Endothelial cell of umbilical vein (primary cell): Measurements from ENCODE around the gene PRSS36. TPM values are rescaled to one million over a fixed set of nuclear protein-coding genes. Genes with fewer than 3 reads are reported as not detected.

Experiments
- BruUV-seq: library from RNA; stranded (reverse); fragments of 400-500 nt; replicated peaks from 2 replicates; lab custom pipeline; 2021; lab: Mats Ljungman, UMichigan
- CTCF ChIA-PET: fragments of 300-600, 350-600 bp; sonication (Branson Sonifier 250); formaldehyde crosslinking; loops from one replicate; lab custom pipeline; 2021; ENCODE audit warnings: antibody characterized with exemption, inconsistent platforms; lab: Charles Lee
- POLR2A ChIA-PET: fragments of 300-600, 350-600 bp; sonication (Branson Sonifier 250); formaldehyde crosslinking; loops from one replicate; lab custom pipeline; 2021; ENCODE audit warnings: antibody characterized with exemption, inconsistent platforms; lab: Charles Lee
- DNase-seq: peaks from one replicate; pipeline ENCODE4 v3.0.0-alpha.2; 2011; ENCODE audit warnings: low read depth, low spot score
- FAIRE-seq: peaks from 2 replicates; lab custom pipeline; 2011; peaks lifted over from hg19 to GRCh38; lab: Jason Lieb, UNC
- H2AFZ ChIP-seq: 2 replicates; pipeline ENCODE4 v1.6.0; 2012; ENCODE audit warnings: low read depth, low read length, control low read depth, inconsistent platforms
- H3K27ac ChIP-seq: 2 replicates; pipeline ENCODE4 v1.5.1; 2011; ENCODE audit warnings: low read depth, mild to moderate bottlenecking, control low read depth, low read length, moderate library complexity; ENCODE audit not compliant: insufficient read depth
- H3K27me3 ChIP-seq, 2 experiments: 2 replicates each; pipeline versions ENCODE4 v1.6.0 to v1.6.1; 2011; ENCODE audit warnings: low read length in 2 of 2, mixed read lengths in 1 of 2; ENCODE audit not compliant: control insufficient read depth in 2 of 2, insufficient read depth in 2 of 2
- H3K36me3 ChIP-seq, 2 experiments: 2 replicates in 1 of 2; 3 replicates in 1 of 2; pipeline ENCODE4 v1.5.1; 2011; ENCODE audit warnings: low read length in 2 of 2, mild to moderate bottlenecking in 1 of 2, moderate library complexity in 1 of 2; ENCODE audit not compliant: control insufficient read depth in 2 of 2, insufficient read depth in 2 of 2; ENCODE audit errors: extremely low read depth in 1 of 2
- H3K4me1 ChIP-seq: 3 replicates; pipeline ENCODE4 v1.5.1; 2011; ENCODE audit warnings: mild to moderate bottlenecking, low read length; ENCODE audit not compliant: control insufficient read depth, insufficient read depth; ENCODE audit errors: extremely low read depth
- H3K4me2 ChIP-seq: 2 replicates; pipeline ENCODE4 v1.6.1; 2011; ENCODE audit warnings: low read length, control low read depth, mixed read lengths; ENCODE audit not compliant: insufficient read depth
- H3K4me3 ChIP-seq, 3 experiments: fragments of 200-600 bp in 1 of 3; sonication (generic), shearing (Covaris generic) in 1 of 3; replicated peaks in 1 of 3; 2 replicates each; pipeline ENCODE4 v1.5.1; 2011 to 2016; ENCODE audit warnings: control low read depth in 3 of 3, low read length in 3 of 3, mild to moderate bottlenecking in 2 of 3, inconsistent platforms in 1 of 3, low read depth in 1 of 3, moderate library complexity in 1 of 3; ENCODE audit not compliant: insufficient read depth in 1 of 3
- H3K79me2 ChIP-seq: 2 replicates; pipeline ENCODE4 v1.6.0; 2012; ENCODE audit warnings: low read length, inconsistent platforms; ENCODE audit not compliant: control insufficient read depth, insufficient read depth
- H3K9ac ChIP-seq: replicated peaks from 2 replicates; pipeline ENCODE3; 2011; ENCODE audit warnings: low read length, control low read depth; ENCODE audit not compliant: insufficient read depth; ENCODE audit errors: extremely low read depth
- H3K9me1 ChIP-seq: replicated peaks from 3 replicates; pipeline ENCODE4 v1.6.0; 2011; ENCODE audit warnings: mild to moderate bottlenecking, low read length; ENCODE audit not compliant: control insufficient read depth, insufficient read depth; ENCODE audit errors: extremely low read depth
- H3K9me3 ChIP-seq: replicated peaks from 2 replicates; pipeline ENCODE4 v1.5.1; 2012; ENCODE audit warnings: low read length, inconsistent platforms; ENCODE audit not compliant: control insufficient read depth, insufficient read depth
- H4K20me1 ChIP-seq: replicated peaks from 2 replicates; pipeline ENCODE3; 2011; ENCODE audit warnings: mild to moderate bottlenecking, low read length; ENCODE audit not compliant: control insufficient read depth, insufficient read depth; ENCODE audit errors: extremely low read depth
- EZH2 ChIP-seq: IDR thresholded peaks from 2 replicates; pipeline ENCODE4 v1.6.1; 2012; ENCODE audit warnings: borderline replicate concordance, low read depth, mild to moderate bottlenecking, moderate library complexity, low read length, inconsistent platforms; ENCODE audit not compliant: severe bottlenecking
- FOS ChIP-seq: IDR thresholded peaks from 2 replicates; pipeline ENCODE4 v1.6.1; 2011; ENCODE audit warnings: mild to moderate bottlenecking, low read length, moderate library complexity, borderline replicate concordance; ENCODE audit not compliant: insufficient read depth
- GATA2 ChIP-seq: IDR thresholded peaks from 2 replicates; pipeline ENCODE4 v1.7.0; 2011; ENCODE audit warnings: low read depth, mild to moderate bottlenecking, moderate library complexity, mixed read lengths, low read length; ENCODE audit not compliant: insufficient read length, insufficient read depth
- JUN ChIP-seq: IDR thresholded peaks from 2 replicates; pipeline ENCODE4 v1.6.1; 2011; ENCODE audit warnings: borderline replicate concordance, low read depth; ENCODE audit not compliant: insufficient read length, insufficient read depth
- MAX ChIP-seq: IDR thresholded peaks from 2 replicates; pipeline ENCODE4 v1.6.1; 2011; ENCODE audit not compliant: insufficient read depth, insufficient read length
- MYC ChIP-seq: IDR thresholded peaks from one replicate; pipeline ENCODE4 v1.6.1; 2011; ENCODE audit warnings: mild to moderate bottlenecking, low read depth, low read length
- POLR2A ChIP-seq: IDR thresholded peaks from 2 replicates; pipeline ENCODE4 v1.6.1; 2012; ENCODE audit warnings: low read depth, mild to moderate bottlenecking, control low read depth, low read length
- POLR2AphosphoS5 ChIP-seq: IDR thresholded peaks from 2 replicates; pipeline ENCODE4 v1.6.1; 2012; ENCODE audit warnings: low read depth, mild to moderate bottlenecking, control low read depth, low read length, moderate library complexity; ENCODE audit not compliant: insufficient read depth
- dilution Hi-C: fragments of 300-500 bp; cut with MboI; formaldehyde crosslinking; loops from one replicate; pipeline ENCODE4 v1.15.0; 2019; ENCODE audit warnings: low sequenced_read_pairs; ENCODE audit not compliant: extremely low pct_ligation_motif_present
- intact Hi-C: fragments of 100-400 bp; cut with micrococcal nuclease; formaldehyde crosslinking; loops from one replicate; pipeline ENCODE4 v1.10.0; 2022
- polyA plus RNA-seq, 4 experiments: library from polyadenylated mRNA; depleted of rRNA in 3 of 4; stranded (reverse) in 3 of 4; unstranded in 1 of 4; fragments of >200 nt; gene quantifications; 2 replicates each; pipeline versions ENCODE4 v1.2.1 to v1.2.3, GENCODE V29; 2011 to 2012; ENCODE audit warnings: missing spikeins in 1 of 4
- total RNA-seq: library from RNA; stranded (reverse); gene quantifications from 2 replicates; pipeline ENCODE4 v1.2.3, GENCODE V29; 2021
- TF ChIP-seq, protein P1 (sequence below), 2 donors: IDR thresholded peaks; 1 replicate in 1 of 2; 2 replicates in 1 of 2; pipeline ENCODE4 v1.5.1; 2011; ENCODE audit warnings: low read length in 2 of 2, mild to moderate bottlenecking in 2 of 2, moderate library complexity in 2 of 2, control low read depth in 1 of 2, inconsistent platforms in 1 of 2, low read depth in 1 of 2; ENCODE audit not compliant: insufficient read depth in 1 of 2; ENCODE audit errors: extremely low read depth in 1 of 2

Gene PRSS36
- total and polyA plus RNA-seq, 2 donors (not counting 3 experiments of a cell fraction or from before 2014, with no cell fraction given), result 0.57 TPM; not detected in 1

DNA sequence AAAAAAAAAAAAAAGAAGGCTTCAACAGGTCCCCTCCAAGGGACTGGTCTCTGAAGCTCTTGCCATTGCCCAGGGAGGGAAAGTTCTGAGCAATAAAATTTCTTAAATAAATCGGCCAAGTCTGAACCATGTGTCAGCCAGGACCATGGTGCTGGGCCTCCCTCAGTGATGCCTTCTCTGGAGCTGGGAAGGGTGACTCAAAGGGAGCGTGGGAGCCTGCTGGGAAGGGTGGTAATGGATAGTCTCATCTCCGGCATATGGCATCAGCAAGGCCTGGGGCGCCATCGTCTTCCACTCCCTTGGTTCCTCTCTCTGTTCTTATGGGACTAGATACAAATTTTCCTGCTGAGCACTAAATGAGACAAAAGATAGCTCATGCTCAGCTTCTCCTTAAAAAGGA, 57.5 kb downstream of the PRSS36 start:
- TF ChIP-seq JUN (no peak), FOS (no peak), POLR2AphosphoS5 (no peak), EZH2 (no peak), GATA2 (no peak), MYC (no peak), POLR2A (no peak), MAX (no peak)
- TF ChIP-seq, protein P1, sequence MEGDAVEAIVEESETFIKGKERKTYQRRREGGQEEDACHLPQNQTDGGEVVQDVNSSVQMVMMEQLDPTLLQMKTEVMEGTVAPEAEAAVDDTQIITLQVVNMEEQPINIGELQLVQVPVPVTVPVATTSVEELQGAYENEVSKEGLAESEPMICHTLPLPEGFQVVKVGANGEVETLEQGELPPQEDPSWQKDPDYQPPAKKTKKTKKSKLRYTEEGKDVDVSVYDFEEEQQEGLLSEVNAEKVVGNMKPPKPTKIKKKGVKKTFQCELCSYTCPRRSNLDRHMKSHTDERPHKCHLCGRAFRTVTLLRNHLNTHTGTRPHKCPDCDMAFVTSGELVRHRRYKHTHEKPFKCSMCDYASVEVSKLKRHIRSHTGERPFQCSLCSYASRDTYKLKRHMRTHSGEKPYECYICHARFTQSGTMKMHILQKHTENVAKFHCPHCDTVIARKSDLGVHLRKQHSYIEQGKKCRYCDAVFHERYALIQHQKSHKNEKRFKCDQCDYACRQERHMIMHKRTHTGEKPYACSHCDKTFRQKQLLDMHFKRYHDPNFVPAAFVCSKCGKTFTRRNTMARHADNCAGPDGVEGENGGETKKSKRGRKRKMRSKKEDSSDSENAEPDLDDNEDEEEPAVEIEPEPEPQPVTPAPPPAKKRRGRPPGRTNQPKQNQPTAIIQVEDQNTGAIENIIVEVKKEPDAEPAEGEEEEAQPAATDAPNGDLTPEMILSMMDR (IDR thresholded peaks at IDR 0.05; ENCODE audit: extremely low read depth in 1 of 2, insufficient read depth in 1 of 2, low read depth in 1 of 2, low read length in 2 of 2), result no peak
- Histone ChIP-seq H2AFZ (no peak overlapping the region), H3K27me3 (no peaks in the 10 kb centered on the region), H3K27ac (no peak overlapping the region), H3K9me3 (no peaks in the 10 kb centered on the region), H3K4me1 (peaks cover 3% of the 10 kb centered on the region), H3K9me1 (no peaks in the 10 kb centered on the region), H3K4me2 (no peak overlapping the region), H3K9ac (no peak overlapping the region), H4K20me1 (no peaks in the 10 kb centered on the region), H3K36me3 (peaks cover 2 to 6% of the 10 kb centered on the region in 2 experiments), H3K4me3 (no peak overlapping the region), H3K79me2 (peaks cover 10% of the 10 kb centered on the region)
- BruUV-seq, result no TSS peak
- DNase-seq, result no peak
- intact Hi-C loops, result no loop called here
- dilution Hi-C loops, result no loop called here
- no peak for FAIRE-seq
- ChIA-PET POLR2A (interaction anchor here (0.6 kb wide), 1 partner anchor 94 kb away, joined by 3 read pairs; no protein-coding TSS in a partner anchor), CTCF (interaction anchor here (1.1 to 6.5 kb wide), 4 partner anchors 18 to 108 kb away, joined by 3 to 66 read pairs (median 6); partner anchors contain the start of genes HSD3B7, ZNF646 and ZNF668)
